Astrocyte of the cerebellum (primary cell): ENCODE measurements around the gene KCTD17.

Source experiments
- DNase-seq: peaks from one replicate; pipeline ENCODE4 v3.0.0-alpha.2; 2011; ENCODE audit warnings: low read depth
- H3K4me3 ChIP-seq: 2 replicates; pipeline ENCODE4 v1.5.1; 2011; ENCODE audit warnings: mild to moderate bottlenecking, low read depth, low read length, moderate library complexity
- CTCF ChIP-seq: IDR thresholded peaks from 2 replicates; pipeline ENCODE4 v1.5.1; 2012; ENCODE audit warnings: low read length, low read depth, moderate library complexity, mild to moderate bottlenecking; ENCODE audit errors: missing control alignments
- in situ Hi-C: cut with HindIII; loops from 2 replicates; pipeline ENCODE4 v1.10.0; 2017; ENCODE audit warnings: low sequenced_read_pairs

The KCTD17 gene

GRCh38 chr22:37064553-37064952 is 13.0 kb downstream of the KCTD17 start:
- in situ Hi-C loops, result no loop called here
- DNase-seq, result no peak
- H3K4me3 ChIP-seq, result no peak overlapping the region
- no peak for TF ChIP-seq CTCF

GRCh38 chr22:37065180-37065579 is 13.6 kb downstream of the KCTD17 start:
- TF ChIP-seq CTCF, result no peak
- no peak overlapping the region for H3K4me3 ChIP-seq
- in situ Hi-C loops, result no loop called here
- DNase-seq, result no peak

- H3K4me3 ChIP-seq, result no peak overlapping the region
- DNase-seq, result no peak
- in situ Hi-C loops, result no loop called here
- TF ChIP-seq CTCF, result no peak
Measured at GRCh38 chr22:37065961-37066360, 14.4 kb downstream of the KCTD17 start.

- TF ChIP-seq CTCF, result no peak
- no peak for DNase-seq
- no peak overlapping the region for H3K4me3 ChIP-seq
- in situ Hi-C loops, result no loop called here
Measured at GRCh38 chr22:37067428-37067827, 15.9 kb downstream of the KCTD17 start.

- TF ChIP-seq CTCF, result no peak
- in situ Hi-C loops, result no loop called here
- no peak for DNase-seq
- H3K4me3 ChIP-seq, result no peak overlapping the region
Measured at GRCh38 chr22:37068859-37069258, 17.3 kb downstream of the KCTD17 start.

- TF ChIP-seq CTCF, result no peak
- no peak for DNase-seq
- no peak overlapping the region for H3K4me3 ChIP-seq
- in situ Hi-C loops, result no loop called here
Measured at GRCh38 chr22:37069319-37069718, 17.8 kb downstream of the KCTD17 start.

GRCh38 chr22:37069719-37070118 is 18.2 kb downstream of the KCTD17 start:
- in situ Hi-C loops, result no loop called here
- TF ChIP-seq CTCF, result no peak
- no peak overlapping the region for H3K4me3 ChIP-seq
- no peak for DNase-seq
